ENCODE results near the gene SRGAP1.
"Not testable (repeated sequence)": the region's sequence is repeated elsewhere in the genome, so short reads cannot be mapped to it uniquely, and the experiment has no call there.

Gene SRGAP1

GRCh38 chr12:64061868-64062375 lies 217.4 kb downstream of the SRGAP1 start:
- DNase-seq: no peak

GRCh38 chr12:64063121-64063520 lies 218.6 kb downstream of the SRGAP1 start:
- DNase-seq: no peak

- DNase-seq: no peak
Observed at GRCh38 chr12:64064240-64064639, 219.7 kb downstream of the SRGAP1 start.

GRCh38 chr12:64064706-64065105 lies 220.2 kb downstream of the SRGAP1 start:
- DNase-seq: no peak

GRCh38 chr12:64065881-64066451 lies 221.5 kb downstream of the SRGAP1 start:
- no peak for DNase-seq

- no peak for DNase-seq
Observed at GRCh38 chr12:64066776-64067175, 222.3 kb downstream of the SRGAP1 start.

GRCh38 chr12:64070454-64070853 lies 226.0 kb downstream of the SRGAP1 start:
- no peak for DNase-seq

- no peak for DNase-seq
Observed at GRCh38 chr12:64072916-64073575, 228.5 kb downstream of the SRGAP1 start.

- DNase-seq: not testable (repeated sequence)
Observed at GRCh38 chr12:64076565-64076964, 232.1 kb downstream of the SRGAP1 start.

- DNase-seq: no peak
Observed at GRCh38 chr12:64077922-64078321, 233.4 kb downstream of the SRGAP1 start.

- DNase-seq: no peak
Observed at GRCh38 chr12:64080319-64081007, 236.0 kb downstream of the SRGAP1 start.

GRCh38 chr12:64081008-64081404 lies 236.5 kb downstream of the SRGAP1 start:
- no peak for DNase-seq

GRCh38 chr12:64082116-64082515 lies 237.6 kb downstream of the SRGAP1 start:
- DNase-seq: no peak

- no peak for DNase-seq
Observed at GRCh38 chr12:64082866-64083268, 238.4 kb downstream of the SRGAP1 start.

- no peak for DNase-seq
Observed at GRCh38 chr12:64083285-64084210, 239.0 kb downstream of the SRGAP1 start.

- no peak for DNase-seq
Observed at GRCh38 chr12:64085154-64085553, 240.7 kb downstream of the SRGAP1 start.

- no peak for DNase-seq
Observed at GRCh38 chr12:64085996-64086395, 241.5 kb downstream of the SRGAP1 start.

GRCh38 chr12:64086946-64087345 lies 242.4 kb downstream of the SRGAP1 start:
- no peak for DNase-seq

- DNase-seq: no peak
Observed at GRCh38 chr12:64087761-64088160, 243.3 kb downstream of the SRGAP1 start.

GRCh38 chr12:64088431-64089349 lies 244.2 kb downstream of the SRGAP1 start:
- DNase-seq: peak; percentile 51

GRCh38 chr12:64090047-64090446 lies 245.5 kb downstream of the SRGAP1 start:
- no peak for DNase-seq

GRCh38 chr12:64091186-64091585 lies 246.7 kb downstream of the SRGAP1 start:
- DNase-seq: peak; percentile 90

All from NCI-H82 (cell line).